ENCODE results near the gene ETV6. TPM values are rescaled to one million over a fixed set of nuclear protein-coding genes. Genes with fewer than 3 reads are reported as not detected.

The ETV6 gene
- total RNA-seq, 1 donor from 2014 or later = 14.7 TPM

DNA sequence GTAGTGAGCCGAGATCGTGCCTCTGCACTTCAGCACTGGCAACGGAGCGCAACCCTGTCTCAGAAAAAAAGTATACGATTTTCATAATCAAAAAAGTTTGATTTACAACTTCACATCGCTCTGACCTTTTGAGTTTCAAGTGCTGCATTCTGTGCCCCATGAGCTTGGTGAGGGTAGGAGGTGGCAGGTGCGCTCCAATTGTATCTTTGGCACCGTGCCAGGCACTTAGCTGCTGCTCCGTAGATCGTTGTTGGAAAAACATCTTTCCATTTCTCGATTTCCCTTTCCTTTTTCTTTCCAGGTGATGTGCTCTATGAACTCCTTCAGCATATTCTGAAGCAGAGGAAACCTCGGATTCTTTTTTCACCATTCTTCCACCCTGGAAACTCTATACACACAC lies 203.7 kb downstream of the ETV6 start:
- no peaks in the 10 kb centered on the region for H3K27me3 ChIP-seq
- H3K36me3 ChIP-seq = peaks cover 0 to 12% of the 10 kb centered on the region in 2 donors
- TF ChIP-seq POLR2A (IDR thresholded peaks at IDR 0.05) (no peak), POLR2AphosphoS5 (IDR thresholded peaks at IDR 0.05; ENCODE audit: insufficient read depth in 1 of 2, low read depth in 1 of 2) (no peak)
- TF ChIP-seq, protein P1, sequence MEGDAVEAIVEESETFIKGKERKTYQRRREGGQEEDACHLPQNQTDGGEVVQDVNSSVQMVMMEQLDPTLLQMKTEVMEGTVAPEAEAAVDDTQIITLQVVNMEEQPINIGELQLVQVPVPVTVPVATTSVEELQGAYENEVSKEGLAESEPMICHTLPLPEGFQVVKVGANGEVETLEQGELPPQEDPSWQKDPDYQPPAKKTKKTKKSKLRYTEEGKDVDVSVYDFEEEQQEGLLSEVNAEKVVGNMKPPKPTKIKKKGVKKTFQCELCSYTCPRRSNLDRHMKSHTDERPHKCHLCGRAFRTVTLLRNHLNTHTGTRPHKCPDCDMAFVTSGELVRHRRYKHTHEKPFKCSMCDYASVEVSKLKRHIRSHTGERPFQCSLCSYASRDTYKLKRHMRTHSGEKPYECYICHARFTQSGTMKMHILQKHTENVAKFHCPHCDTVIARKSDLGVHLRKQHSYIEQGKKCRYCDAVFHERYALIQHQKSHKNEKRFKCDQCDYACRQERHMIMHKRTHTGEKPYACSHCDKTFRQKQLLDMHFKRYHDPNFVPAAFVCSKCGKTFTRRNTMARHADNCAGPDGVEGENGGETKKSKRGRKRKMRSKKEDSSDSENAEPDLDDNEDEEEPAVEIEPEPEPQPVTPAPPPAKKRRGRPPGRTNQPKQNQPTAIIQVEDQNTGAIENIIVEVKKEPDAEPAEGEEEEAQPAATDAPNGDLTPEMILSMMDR (IDR thresholded peaks at IDR 0.05) = no peak
- no peak for DNase-seq (ENCODE audit: extremely low spot score in 2 of 2)
- intact Hi-C loops (cut with DNase I) = no loop called here
- H3K4me1 ChIP-seq = no peaks in the 10 kb centered on the region
- H3K9me3 ChIP-seq = no peaks in the 10 kb centered on the region
- H3K4me3 ChIP-seq = no peak overlapping the region
- no peak overlapping the region for H3K27ac ChIP-seq

DNA sequence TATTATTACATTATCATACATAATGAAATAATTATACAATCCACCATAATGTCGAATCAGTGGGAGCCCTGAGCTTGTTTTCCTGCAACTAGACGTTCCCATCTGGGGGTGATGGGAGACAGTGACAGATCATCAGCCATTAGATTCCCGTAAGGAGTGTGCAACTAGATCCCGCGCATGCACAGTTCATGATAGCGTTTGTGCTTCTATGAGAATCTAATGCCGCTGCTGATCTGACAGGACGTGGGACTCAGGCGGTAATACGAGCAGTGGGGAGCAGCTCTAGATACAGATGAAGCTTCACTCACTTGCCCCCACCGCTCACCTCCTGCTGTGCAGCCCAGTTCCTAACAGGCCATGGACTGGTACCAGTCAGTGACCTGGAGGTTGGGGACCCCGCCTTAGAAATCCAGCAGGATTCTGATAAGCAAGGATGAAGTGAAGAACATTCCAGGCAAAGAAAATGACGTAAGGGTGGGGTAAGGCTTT lies 204.6 kb downstream of the ETV6 start:
- Histone ChIP-seq H3K4me3 (no peak overlapping the region), H3K36me3 (peaks cover 0 to 12% of the 10 kb centered on the region in 2 donors), H3K4me1 (no peaks in the 10 kb centered on the region), H3K9me3 (no peaks in the 10 kb centered on the region), H3K27ac (no peak overlapping the region), H3K27me3 (no peaks in the 10 kb centered on the region)
- intact Hi-C loops (cut with DNase I) = no loop called here
- no peak for DNase-seq (ENCODE audit: extremely low spot score in 2 of 2)
- TF ChIP-seq POLR2AphosphoS5 (IDR thresholded peaks at IDR 0.05; ENCODE audit: insufficient read depth in 1 of 2, low read depth in 1 of 2) (no peak), POLR2A (IDR thresholded peaks at IDR 0.05) (no peak)

DNA sequence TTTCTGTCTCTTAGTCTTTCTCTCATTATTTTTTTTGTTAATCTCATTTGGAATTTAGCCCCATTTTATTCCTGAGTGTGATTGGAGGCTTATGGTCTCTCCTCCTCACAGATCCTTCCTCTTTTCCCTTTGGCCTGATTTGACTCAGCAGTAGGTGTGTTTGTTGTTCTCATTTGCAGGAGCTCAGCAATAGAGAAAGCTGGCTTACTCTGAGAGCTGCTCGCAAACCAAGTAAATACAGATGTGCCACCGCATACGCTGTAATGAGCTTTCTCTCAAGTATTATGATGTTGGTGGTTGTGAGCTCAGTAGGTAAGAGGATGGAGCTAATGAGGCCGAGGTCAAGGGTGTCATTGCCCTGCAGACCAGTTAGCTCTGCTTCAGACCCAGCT lies 206.5 kb downstream of the ETV6 start:
- DNase-seq (ENCODE audit: extremely low spot score in 2 of 2) = no peak
- intact Hi-C loops (cut with DNase I) = no loop called here
- no peaks in the 10 kb centered on the region for H3K27me3 ChIP-seq
- H3K4me3 ChIP-seq = no peak overlapping the region
- H3K27ac ChIP-seq = no peak overlapping the region
- peaks cover 0 to 12% of the 10 kb centered on the region in 2 donors for H3K36me3 ChIP-seq
- H3K4me1 ChIP-seq = peaks cover 8% of the 10 kb centered on the region
- H3K9me3 ChIP-seq = no peaks in the 10 kb centered on the region
- TF ChIP-seq POLR2AphosphoS5 (IDR thresholded peaks at IDR 0.05; ENCODE audit: insufficient read depth in 1 of 2, low read depth in 1 of 2) (no peak), POLR2A (IDR thresholded peaks at IDR 0.05) (no peak)
- TF ChIP-seq, protein P1 (IDR thresholded peaks at IDR 0.05) = no peak

DNA sequence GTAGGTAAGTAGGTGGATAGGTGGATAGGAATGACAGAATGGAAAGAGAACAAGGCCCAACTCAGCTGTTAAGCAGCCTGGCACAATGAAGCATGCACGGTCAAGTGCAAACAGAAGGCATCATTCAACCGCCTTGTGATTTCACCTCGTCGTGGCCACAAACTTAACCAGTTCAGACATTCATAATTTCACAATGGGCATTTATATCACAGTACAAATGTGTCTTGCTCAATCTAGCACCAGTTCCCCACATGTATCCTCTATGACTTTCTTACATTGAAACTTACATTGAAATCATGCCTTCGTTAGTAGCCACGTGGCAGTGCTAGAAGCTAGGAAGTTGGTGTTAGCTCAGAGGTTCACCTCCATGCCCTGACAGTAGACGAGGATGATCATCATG lies 207.5 kb downstream of the ETV6 start:
- no peak for DNase-seq (ENCODE audit: extremely low spot score in 2 of 2)
- H3K4me1 ChIP-seq = peaks cover 18% of the 10 kb centered on the region

DNA sequence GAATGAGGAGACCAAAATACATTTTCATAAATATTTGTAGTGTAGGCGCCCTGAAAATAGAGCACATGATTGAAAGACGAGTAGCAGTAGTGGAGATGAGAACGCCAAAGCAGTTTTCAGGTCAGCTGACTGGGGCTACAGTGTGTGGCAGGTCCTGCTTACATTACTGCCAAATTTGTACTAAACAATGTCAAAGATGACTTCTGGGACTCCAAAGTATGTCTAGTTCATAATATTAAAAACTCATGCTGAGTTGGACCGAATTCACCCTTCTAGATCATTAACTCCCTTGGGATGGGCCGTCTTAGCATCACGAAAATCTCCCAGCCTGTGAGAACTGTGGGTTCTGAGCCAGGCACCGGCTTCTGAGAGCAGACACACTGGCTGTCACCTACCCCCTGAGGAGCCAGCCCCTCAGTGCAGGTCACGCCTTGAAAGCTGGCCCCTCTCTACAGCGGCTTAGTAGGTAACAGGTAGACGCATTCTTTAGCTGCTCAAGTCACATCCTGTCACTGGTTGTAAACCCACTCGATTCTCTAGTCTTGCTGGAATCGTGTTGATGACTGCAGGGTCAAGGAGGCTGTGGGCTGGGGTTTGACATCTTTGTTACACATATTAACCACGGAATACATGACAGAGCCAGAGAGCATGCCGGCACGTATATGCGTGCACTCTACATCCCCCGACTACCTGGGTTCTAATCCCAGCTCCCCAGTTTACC lies 210.4 kb downstream of the ETV6 start:
- Histone ChIP-seq H3K4me3 (no peak overlapping the region), H3K9me3 (no peaks in the 10 kb centered on the region), H3K36me3 (no peaks in the 10 kb centered on the region), H3K27ac (no peak overlapping the region), H3K27me3 (no peaks in the 10 kb centered on the region), H3K4me1 (peaks cover 42% of the 10 kb centered on the region)
- no peak for DNase-seq (ENCODE audit: extremely low spot score in 2 of 2)
- no peak for TF ChIP-seq POLR2AphosphoS5 (IDR thresholded peaks at IDR 0.05; ENCODE audit: insufficient read depth in 1 of 2, low read depth in 1 of 2)
- TF ChIP-seq POLR2A (IDR thresholded peaks at IDR 0.05) = no peak
- TF ChIP-seq, protein P1 (IDR thresholded peaks at IDR 0.05) = no peak
- intact Hi-C loops (cut with DNase I) = no loop called here

More for the DNA sequence above, 207.5 kb downstream of the ETV6 start:
- Histone ChIP-seq H3K4me3 (no peak overlapping the region), H3K36me3 (peaks cover 0 to 12% of the 10 kb centered on the region in 2 donors), H3K27me3 (no peaks in the 10 kb centered on the region), H3K9me3 (no peaks in the 10 kb centered on the region), H3K27ac (no peak overlapping the region)
- intact Hi-C loops (cut with DNase I) = no loop called here
- TF ChIP-seq, protein P1 (IDR thresholded peaks at IDR 0.05) = no peak
- no peak for TF ChIP-seq POLR2AphosphoS5 (IDR thresholded peaks at IDR 0.05; ENCODE audit: insufficient read depth in 1 of 2, low read depth in 1 of 2)
- no peak for TF ChIP-seq POLR2A (IDR thresholded peaks at IDR 0.05)

Measured in vagina (tissue), 2 donors.